H1 (cell line): ENCODE measurements around the gene ETNK1. TPM values are rescaled to one million over a fixed set of nuclear protein-coding genes. Genes with fewer than 3 reads are reported as not detected.

Source experiments
- FOSL1 ChIP-seq: IDR thresholded peaks from 2 replicates; pipeline ENCODE4 v1.6.1; 2011; ENCODE audit warnings: mild to moderate bottlenecking, low read depth, low read length, moderate library complexity; ENCODE audit not compliant: insufficient read depth
- GABPA ChIP-seq: IDR thresholded peaks from 2 replicates; pipeline ENCODE4 v1.6.1; 2011; ENCODE audit warnings: mild to moderate bottlenecking, low read length, moderate library complexity, borderline replicate concordance; ENCODE audit not compliant: insufficient read depth
- KDM4A ChIP-seq: IDR thresholded peaks from one replicate; pipeline ENCODE4 v1.7.1; 2012; ENCODE audit warnings: low read depth, mild to moderate bottlenecking, moderate library complexity, low read length, inconsistent platforms; ENCODE audit not compliant: severe bottlenecking
- KDM5A ChIP-seq: fragments of 200-600 bp; IDR thresholded peaks from 2 replicates; pipeline ENCODE4 v1.7.1; 2012; ENCODE audit warnings: mild to moderate bottlenecking, low read length, inconsistent platforms, mixed read lengths
- POLR2AphosphoS5 ChIP-seq: IDR thresholded peaks from 2 replicates; pipeline ENCODE4 v1.6.1; 2011; ENCODE audit warnings: low read depth, low read length
- polyA plus RNA-seq, 7 experiments: library from polyadenylated mRNA; depleted of rRNA in 3 of 7; stranded (reverse) in 5 of 7; unstranded in 2 of 7; fragments of >200 nt in 5 of 7; fragments of 200-250 nt in 2 of 7; gene quantifications; 1 replicate in 5 of 7; 2 replicates in 1 of 7; 4 replicates in 1 of 7; pipeline versions ENCODE4 v1.2.1 to v1.2.3, GENCODE V29; 2011 to 2013; ENCODE audit warnings: missing spikeins in 2 of 7, mixed read lengths in 2 of 7
- total RNA-seq: library from RNA; stranded (reverse); fragmentation: NEBNext Ultra II Directional; extraction: Animal tissue kit (Norgen Biotek cat#: 25700); gene quantifications from 2 replicates; pipeline ENCODE4 v1.2.1, GENCODE V29; 2021
- TF ChIP-seq, protein P1 (sequence below): fragments of 300-600 bp; sonication (generic); IDR thresholded peaks from 2 replicates; pipeline ENCODE4 v1.7.1; 2012; ENCODE audit warnings: low read length, moderate library complexity, mild to moderate bottlenecking, inconsistent platforms; ENCODE audit not compliant: insufficient replicate concordance
- TF ChIP-seq, protein P2 (sequence below): IDR thresholded peaks from 2 replicates; pipeline ENCODE4 v1.6.1; 2011; ENCODE audit warnings: low read depth, mild to moderate bottlenecking, low read length; ENCODE audit not compliant: insufficient read depth
- TF ChIP-seq, protein P3 (sequence below): IDR thresholded peaks from 2 replicates; pipeline ENCODE4 v1.6.1; 2012; ENCODE audit warnings: inconsistent platforms

ETNK1 gene
- total and polyA plus RNA-seq, 2 of the 8 experiments (the other 6 are each of a cell fraction or from before 2014, with no cell fraction given) = 11.6 to 82.7 TPM

DNA sequence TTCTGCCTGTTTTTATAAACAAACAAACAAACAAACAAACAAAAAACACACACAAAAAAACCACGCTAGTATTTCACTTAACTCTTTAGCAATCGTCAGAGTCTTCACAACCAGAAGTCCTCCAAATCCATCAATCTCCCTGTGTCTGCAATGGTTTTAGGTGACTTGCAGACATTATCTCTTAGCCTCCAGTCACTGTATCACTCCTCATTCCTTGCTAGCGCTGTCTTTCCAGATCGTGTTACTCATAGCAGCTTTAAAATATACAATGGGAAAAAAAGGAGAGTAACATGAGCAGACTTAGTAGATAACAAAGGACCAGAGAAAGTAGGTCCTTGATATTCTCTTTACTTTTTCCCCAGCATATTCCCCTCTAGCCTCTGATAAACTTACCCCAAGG, 15.5 kb upstream of the ETNK1 start (continued):
- TF ChIP-seq, protein P1, sequence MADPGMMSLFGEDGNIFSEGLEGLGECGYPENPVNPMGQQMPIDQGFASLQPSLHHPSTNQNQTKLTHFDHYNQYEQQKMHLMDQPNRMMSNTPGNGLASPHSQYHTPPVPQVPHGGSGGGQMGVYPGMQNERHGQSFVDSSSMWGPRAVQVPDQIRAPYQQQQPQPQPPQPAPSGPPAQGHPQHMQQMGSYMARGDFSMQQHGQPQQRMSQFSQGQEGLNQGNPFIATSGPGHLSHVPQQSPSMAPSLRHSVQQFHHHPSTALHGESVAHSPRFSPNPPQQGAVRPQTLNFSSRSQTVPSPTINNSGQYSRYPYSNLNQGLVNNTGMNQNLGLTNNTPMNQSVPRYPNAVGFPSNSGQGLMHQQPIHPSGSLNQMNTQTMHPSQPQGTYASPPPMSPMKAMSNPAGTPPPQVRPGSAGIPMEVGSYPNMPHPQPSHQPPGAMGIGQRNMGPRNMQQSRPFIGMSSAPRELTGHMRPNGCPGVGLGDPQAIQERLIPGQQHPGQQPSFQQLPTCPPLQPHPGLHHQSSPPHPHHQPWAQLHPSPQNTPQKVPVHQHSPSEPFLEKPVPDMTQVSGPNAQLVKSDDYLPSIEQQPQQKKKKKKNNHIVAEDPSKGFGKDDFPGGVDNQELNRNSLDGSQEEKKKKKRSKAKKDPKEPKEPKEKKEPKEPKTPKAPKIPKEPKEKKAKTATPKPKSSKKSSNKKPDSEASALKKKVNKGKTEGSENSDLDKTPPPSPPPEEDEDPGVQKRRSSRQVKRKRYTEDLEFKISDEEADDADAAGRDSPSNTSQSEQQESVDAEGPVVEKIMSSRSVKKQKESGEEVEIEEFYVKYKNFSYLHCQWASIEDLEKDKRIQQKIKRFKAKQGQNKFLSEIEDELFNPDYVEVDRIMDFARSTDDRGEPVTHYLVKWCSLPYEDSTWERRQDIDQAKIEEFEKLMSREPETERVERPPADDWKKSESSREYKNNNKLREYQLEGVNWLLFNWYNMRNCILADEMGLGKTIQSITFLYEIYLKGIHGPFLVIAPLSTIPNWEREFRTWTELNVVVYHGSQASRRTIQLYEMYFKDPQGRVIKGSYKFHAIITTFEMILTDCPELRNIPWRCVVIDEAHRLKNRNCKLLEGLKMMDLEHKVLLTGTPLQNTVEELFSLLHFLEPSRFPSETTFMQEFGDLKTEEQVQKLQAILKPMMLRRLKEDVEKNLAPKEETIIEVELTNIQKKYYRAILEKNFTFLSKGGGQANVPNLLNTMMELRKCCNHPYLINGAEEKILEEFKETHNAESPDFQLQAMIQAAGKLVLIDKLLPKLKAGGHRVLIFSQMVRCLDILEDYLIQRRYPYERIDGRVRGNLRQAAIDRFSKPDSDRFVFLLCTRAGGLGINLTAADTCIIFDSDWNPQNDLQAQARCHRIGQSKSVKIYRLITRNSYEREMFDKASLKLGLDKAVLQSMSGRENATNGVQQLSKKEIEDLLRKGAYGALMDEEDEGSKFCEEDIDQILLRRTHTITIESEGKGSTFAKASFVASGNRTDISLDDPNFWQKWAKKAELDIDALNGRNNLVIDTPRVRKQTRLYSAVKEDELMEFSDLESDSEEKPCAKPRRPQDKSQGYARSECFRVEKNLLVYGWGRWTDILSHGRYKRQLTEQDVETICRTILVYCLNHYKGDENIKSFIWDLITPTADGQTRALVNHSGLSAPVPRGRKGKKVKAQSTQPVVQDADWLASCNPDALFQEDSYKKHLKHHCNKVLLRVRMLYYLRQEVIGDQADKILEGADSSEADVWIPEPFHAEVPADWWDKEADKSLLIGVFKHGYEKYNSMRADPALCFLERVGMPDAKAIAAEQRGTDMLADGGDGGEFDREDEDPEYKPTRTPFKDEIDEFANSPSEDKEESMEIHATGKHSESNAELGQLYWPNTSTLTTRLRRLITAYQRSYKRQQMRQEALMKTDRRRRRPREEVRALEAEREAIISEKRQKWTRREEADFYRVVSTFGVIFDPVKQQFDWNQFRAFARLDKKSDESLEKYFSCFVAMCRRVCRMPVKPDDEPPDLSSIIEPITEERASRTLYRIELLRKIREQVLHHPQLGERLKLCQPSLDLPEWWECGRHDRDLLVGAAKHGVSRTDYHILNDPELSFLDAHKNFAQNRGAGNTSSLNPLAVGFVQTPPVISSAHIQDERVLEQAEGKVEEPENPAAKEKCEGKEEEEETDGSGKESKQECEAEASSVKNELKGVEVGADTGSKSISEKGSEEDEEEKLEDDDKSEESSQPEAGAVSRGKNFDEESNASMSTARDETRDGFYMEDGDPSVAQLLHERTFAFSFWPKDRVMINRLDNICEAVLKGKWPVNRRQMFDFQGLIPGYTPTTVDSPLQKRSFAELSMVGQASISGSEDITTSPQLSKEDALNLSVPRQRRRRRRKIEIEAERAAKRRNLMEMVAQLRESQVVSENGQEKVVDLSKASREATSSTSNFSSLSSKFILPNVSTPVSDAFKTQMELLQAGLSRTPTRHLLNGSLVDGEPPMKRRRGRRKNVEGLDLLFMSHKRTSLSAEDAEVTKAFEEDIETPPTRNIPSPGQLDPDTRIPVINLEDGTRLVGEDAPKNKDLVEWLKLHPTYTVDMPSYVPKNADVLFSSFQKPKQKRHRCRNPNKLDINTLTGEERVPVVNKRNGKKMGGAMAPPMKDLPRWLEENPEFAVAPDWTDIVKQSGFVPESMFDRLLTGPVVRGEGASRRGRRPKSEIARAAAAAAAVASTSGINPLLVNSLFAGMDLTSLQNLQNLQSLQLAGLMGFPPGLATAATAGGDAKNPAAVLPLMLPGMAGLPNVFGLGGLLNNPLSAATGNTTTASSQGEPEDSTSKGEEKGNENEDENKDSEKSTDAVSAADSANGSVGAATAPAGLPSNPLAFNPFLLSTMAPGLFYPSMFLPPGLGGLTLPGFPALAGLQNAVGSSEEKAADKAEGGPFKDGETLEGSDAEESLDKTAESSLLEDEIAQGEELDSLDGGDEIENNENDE = no peak
- TF ChIP-seq KDM4A (no peak), GABPA (no peak), KDM5A (no peak), FOSL1 (no peak), POLR2AphosphoS5 (no peak)
- TF ChIP-seq, protein P2, sequence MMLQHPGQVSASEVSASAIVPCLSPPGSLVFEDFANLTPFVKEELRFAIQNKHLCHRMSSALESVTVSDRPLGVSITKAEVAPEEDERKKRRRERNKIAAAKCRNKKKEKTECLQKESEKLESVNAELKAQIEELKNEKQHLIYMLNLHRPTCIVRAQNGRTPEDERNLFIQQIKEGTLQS = no peak
- TF ChIP-seq, protein P3, sequence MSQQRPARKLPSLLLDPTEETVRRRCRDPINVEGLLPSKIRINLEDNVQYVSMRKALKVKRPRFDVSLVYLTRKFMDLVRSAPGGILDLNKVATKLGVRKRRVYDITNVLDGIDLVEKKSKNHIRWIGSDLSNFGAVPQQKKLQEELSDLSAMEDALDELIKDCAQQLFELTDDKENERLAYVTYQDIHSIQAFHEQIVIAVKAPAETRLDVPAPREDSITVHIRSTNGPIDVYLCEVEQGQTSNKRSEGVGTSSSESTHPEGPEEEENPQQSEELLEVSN = no peak
